T-helper 2 cell treated with Interferon-gamma antibody and Interleukin-4, amounts not matched to agents 100 ng/mL and 5 ng/mL, for 36 hours (primary cell): ENCODE results near the gene ADAMTS19. TPM values are rescaled to one million over a fixed set of nuclear protein-coding genes. Genes with fewer than 3 reads are reported as not detected.
"Not testable (repeated sequence)": the region's sequence is repeated elsewhere in the genome, so short reads cannot be mapped to it uniquely, and the experiment has no call there.

Source experiments
- intact Hi-C: fragments of 100-400 bp; cut with micrococcal nuclease; formaldehyde crosslinking; loops from one replicate; pipeline ENCODE4 v1.15.1; 2023
- total RNA-seq: library from RNA; stranded (reverse); gene quantifications from 2 replicates; pipeline ENCODE4 v1.2.3, GENCODE V29; 2022

The ADAMTS19 gene
- total RNA-seq = not detected in 2 replicates

- intact Hi-C loops = no loop called here
Observed at GRCh38 chr5:129459777-129460671, at the start of gene ADAMTS19. Gene ADAMTS19, plus strand, starts transcription at chr5:129460298. Its CDS starts 94 bp downstream, at chr5:129460392.

DNA sequence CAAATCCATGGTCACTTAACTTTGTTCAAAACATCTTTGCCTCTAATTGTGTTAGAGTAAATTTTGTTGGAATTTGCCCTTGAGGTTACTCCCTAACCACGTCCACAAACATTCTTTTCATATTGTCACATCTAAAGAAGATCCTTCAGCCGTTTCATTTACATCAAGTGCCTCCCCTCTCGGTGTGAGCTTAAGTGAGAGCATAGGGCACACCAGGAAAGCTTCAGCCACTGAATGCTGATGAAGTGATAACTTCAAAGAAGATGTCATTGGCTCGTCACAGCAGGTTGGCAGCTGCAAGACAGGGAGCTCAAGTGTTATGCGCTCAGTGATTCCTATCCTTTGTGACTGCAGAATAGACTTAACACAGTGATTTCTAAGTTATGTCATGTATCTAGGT is 49.6 kb upstream of the ADAMTS19 start:
- intact Hi-C loops = no loop called here

GRCh38 chr5:129412721-129413120 is 47.4 kb upstream of the ADAMTS19 start:
- intact Hi-C loops = no loop called here

GRCh38 chr5:129413570-129413969 is 46.5 kb upstream of the ADAMTS19 start:
- intact Hi-C loops = no loop called here

GRCh38 chr5:129419292-129419691 is 40.8 kb upstream of the ADAMTS19 start:
- intact Hi-C loops = no loop called here

DNA sequence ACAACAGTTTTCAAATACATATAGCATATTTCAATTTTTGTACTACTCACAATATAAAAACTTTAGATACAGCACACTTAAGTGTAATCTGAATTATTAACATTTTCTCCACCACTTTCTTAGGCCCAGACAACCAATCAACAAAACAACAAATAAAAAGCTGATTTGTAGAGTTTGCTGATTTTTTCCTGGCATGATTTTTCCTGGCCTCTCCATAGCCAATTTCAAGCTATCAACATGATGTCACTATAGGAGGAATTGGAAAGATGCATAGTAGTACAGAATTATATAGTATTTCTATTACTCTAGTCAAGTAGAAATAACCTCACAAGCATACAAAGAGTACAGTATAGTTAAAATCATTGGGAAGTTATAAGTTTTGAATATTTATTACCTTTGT is 35.1 kb upstream of the ADAMTS19 start:
- intact Hi-C loops = no loop called here

DNA sequence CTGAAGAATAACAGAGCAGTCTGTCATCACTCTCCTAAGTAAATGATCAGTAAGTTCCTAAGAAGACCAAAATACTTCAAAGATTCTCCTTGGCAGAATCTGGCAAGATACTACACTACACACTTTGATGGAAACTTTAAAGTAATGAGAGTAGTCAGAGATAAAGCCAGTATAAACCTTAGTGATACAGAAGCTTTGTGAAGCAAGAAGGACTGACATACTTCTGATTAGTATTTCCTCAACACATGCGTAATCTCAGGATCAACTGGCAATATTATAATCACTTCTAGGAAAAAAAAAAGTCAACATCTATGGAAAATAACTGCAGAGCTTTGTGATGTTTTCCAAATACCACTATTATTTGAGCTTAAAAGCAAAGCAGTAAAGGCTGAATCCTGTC is 34.0 kb upstream of the ADAMTS19 start:
- intact Hi-C loops = no loop called here

- intact Hi-C loops = not testable (repeated sequence)
Observed at GRCh38 chr5:129428636-129429035, 31.5 kb upstream of the ADAMTS19 start.

DNA sequence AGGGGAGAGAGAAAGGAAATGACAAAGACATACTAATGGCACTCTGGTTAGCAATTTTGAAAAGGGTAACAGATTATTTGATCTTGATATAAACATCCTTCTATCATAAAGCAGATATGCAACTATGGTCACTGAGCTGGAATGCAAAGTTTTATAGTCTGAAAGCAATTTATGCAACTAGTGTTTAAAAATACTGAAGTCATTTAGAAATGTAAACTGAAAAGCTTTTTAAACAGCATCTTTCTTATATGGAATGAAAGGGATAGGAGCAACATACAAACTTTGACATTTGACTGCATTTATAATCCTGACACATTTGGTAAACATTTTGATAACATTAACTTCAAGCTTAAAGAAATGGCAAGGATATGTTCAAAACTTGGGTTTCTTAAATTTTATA is 28.7 kb upstream of the ADAMTS19 start:
- intact Hi-C loops = no loop called here

DNA sequence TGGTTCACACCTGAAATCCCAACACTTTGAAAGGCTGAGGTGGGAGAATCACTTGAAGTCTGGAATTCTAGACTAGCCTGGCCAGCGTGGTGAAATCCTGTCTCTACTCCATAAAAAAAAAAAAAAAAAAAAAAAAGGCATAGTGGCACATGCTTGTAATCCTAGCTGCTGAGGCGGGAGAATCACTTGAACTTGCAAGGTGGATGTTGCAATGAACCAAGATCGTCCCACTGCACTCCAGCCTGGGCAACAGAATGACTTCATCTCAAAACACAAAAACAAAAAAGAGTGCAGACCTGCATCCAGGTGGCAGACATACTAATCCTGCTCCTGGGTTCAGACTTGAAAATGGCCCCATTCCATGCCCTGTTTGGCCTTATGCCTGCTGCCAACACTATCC is 21.8 kb upstream of the ADAMTS19 start:
- intact Hi-C loops = no loop called here

DNA sequence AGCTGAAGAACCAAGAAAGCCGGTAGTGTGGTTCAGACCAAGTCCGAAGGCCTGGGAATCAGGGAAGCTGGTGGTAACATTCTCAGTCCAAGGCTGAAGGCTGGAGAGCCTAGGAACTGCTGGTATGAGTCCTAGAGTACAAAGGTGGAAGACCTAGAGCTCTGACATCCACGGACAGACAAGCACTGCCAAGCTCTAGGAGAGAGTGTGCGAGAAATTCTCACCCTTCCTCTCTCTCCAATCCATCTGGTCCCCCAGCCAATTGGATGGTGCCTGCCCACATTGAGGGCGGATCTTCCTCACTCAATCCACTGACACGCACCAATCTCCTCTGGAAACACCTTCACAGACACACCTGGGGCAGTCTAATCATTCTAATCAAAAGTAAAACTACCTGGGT is 19.7 kb upstream of the ADAMTS19 start:
- intact Hi-C loops = no loop called here

- intact Hi-C loops = no loop called here
Observed at GRCh38 chr5:129441096-129441495, 19.0 kb upstream of the ADAMTS19 start.

GRCh38 chr5:129445379-129445778 is 14.7 kb upstream of the ADAMTS19 start:
- intact Hi-C loops = no loop called here

GRCh38 chr5:129447968-129448367 is 12.1 kb upstream of the ADAMTS19 start:
- intact Hi-C loops = no loop called here

DNA sequence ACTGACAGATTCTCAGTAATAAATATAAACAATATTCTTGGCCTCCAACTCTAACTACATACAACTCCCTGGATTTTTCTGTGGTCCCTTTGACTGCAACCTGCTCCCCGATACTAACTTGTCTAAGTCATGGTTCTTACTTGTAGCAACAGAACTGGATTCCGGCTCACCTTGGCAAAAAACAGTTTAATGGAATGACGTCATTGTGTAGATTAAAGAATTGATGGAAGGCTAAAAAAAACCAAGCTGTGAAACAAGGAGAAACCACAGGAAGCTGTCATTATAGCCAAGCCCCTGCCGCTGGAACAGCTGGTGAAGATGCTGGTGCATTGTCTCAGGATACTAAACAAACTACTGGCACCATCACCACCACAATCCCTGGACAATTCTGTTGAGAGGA is 11.4 kb upstream of the ADAMTS19 start:
- intact Hi-C loops = no loop called here

DNA sequence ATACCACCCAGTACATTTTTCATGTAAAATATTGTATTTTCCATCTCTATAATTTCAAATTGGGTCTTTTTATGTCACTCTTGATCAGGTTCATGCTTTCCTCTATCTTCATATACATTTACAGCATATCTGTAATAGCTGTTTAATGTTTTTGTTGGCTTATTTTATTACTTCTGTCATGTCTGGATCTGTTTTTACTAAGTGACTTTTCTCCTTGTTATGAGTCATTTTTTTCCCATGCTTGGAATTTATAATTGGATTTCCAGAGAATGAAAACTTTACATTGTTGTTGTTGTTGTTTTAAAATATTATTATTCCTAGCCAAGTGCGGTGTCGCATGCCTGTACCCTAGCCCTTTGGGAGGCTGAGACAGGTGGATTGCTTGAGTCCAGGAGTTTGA is 5.6 kb upstream of the ADAMTS19 start:
- intact Hi-C loops = no loop called here

DNA sequence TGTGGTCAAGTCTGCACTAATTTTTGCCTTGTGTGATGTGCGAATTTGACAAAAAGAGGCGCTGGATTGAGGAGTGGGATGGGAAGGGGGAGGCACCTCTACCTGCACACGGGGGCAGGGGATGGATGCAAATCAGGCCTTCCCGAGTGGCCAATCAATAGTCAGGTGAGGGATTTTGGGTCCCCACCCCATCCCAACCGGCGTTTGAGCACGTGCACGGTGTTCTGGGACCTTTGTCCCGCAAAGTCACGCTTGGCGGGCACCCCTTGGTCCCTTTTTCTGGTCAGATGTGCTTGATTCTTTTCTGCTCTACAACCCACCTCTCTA is 685 bp upstream of the ADAMTS19 start:
- intact Hi-C loops = no loop called here

DNA sequence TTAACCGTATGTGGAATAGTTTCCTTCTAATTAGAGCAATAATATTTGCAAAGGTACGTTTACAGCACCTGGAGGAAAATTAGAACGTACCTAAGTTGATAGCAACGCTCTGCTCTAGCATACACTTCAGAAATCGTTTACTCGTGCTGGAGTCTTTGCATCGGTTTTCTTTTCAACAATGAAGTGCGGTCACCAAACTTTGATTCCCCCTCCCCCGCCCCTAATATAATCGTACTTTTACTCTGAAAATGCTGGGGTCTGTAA is 506 bp downstream of the ADAMTS19 start:
- intact Hi-C loops = no loop called here

GRCh38 chr5:129460936-129461710 is 1.0 kb downstream of the ADAMTS19 start:
- intact Hi-C loops = no loop called here

GRCh38 chr5:129461711-129462332 is 1.7 kb downstream of the ADAMTS19 start:
- intact Hi-C loops = no loop called here

- intact Hi-C loops = no loop called here
Observed at GRCh38 chr5:129465776-129466344, 5.8 kb downstream of the ADAMTS19 start.

GRCh38 chr5:129474544-129474943 is 14.4 kb downstream of the ADAMTS19 start:
- intact Hi-C loops = no loop called here
